ENCODE results near the gene DCLK2. TPM values are rescaled to one million over a fixed set of nuclear protein-coding genes. Genes with fewer than 3 reads are reported as not detected.

DCLK2 gene
- total RNA-seq, 2 donors from 2014 or later: 10.1 to 12.1 TPM

DNA sequence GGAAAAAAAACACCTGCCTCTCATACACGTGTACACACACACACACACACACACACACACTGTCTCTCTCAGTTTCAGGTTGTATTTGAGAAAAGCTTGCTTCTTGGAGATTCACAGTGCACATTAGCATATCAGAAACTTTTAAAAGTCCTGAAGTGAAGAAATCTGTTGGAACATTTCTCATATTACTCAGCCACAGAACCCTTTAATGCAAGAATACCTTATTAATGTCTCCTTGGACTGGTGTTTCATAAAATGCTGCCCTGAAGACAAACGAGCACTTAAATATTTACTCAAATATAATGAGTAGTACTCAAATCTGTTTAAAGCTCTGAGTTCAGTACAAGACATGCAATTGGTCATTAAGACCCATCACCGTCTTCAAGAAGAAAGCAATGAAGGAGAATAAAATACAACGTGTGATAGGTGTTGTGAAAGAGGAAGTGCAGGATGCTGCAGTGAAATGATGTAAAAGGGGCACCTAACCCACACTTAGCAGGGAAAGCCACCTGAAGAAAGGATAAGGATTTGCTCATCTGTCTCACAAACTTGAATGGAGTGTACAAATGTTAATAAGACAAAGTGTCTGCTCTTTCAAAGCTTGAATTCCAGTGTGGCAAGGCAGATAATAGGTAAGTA is 57.0 kb downstream of the DCLK2 start:
- TF ChIP-seq, protein P1, sequence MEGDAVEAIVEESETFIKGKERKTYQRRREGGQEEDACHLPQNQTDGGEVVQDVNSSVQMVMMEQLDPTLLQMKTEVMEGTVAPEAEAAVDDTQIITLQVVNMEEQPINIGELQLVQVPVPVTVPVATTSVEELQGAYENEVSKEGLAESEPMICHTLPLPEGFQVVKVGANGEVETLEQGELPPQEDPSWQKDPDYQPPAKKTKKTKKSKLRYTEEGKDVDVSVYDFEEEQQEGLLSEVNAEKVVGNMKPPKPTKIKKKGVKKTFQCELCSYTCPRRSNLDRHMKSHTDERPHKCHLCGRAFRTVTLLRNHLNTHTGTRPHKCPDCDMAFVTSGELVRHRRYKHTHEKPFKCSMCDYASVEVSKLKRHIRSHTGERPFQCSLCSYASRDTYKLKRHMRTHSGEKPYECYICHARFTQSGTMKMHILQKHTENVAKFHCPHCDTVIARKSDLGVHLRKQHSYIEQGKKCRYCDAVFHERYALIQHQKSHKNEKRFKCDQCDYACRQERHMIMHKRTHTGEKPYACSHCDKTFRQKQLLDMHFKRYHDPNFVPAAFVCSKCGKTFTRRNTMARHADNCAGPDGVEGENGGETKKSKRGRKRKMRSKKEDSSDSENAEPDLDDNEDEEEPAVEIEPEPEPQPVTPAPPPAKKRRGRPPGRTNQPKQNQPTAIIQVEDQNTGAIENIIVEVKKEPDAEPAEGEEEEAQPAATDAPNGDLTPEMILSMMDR (IDR thresholded peaks at IDR 0.05): no peak
- no peak for DNase-seq (ENCODE audit: low spot score)
- H3K9me3 ChIP-seq: no peaks in the 10 kb centered on the region
- no peaks in the 10 kb centered on the region for H3K36me3 ChIP-seq
- no peak overlapping the region for H3K4me3 ChIP-seq
- no peaks in the 10 kb centered on the region for H3K4me1 ChIP-seq
- H3K27me3 ChIP-seq: no peaks in the 10 kb centered on the region
- H3K27ac ChIP-seq: no peak overlapping the region

DNA sequence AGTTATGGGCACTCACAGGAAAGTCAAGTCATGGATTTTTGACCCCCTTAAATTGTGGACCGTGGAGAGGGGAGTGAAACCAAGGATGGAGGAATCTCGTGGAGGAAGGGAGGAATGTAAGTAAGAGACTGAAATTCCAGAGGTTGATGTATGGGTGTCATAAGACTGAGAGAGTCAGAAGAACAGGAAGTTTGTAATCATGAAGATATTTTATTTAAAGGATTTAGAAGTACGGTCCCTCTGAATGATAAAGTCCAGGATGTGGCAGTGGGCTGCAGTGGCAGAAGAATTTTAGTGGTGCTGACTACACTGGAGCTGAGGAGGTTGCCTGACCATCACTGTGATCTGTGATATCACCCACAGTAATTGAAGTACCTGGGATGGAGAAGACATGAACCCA is 57.8 kb downstream of the DCLK2 start:
- H3K4me3 ChIP-seq: no peak overlapping the region
- no peaks in the 10 kb centered on the region for H3K36me3 ChIP-seq
- H3K9me3 ChIP-seq: no peaks in the 10 kb centered on the region
- TF ChIP-seq, protein P1 (IDR thresholded peaks at IDR 0.05): no peak
- no peak overlapping the region for H3K27ac ChIP-seq
- peaks cover 0 to 3% of the 10 kb centered on the region in 2 donors for H3K4me1 ChIP-seq
- DNase-seq (ENCODE audit: low spot score): no peak
- no peaks in the 10 kb centered on the region for H3K27me3 ChIP-seq

DNA sequence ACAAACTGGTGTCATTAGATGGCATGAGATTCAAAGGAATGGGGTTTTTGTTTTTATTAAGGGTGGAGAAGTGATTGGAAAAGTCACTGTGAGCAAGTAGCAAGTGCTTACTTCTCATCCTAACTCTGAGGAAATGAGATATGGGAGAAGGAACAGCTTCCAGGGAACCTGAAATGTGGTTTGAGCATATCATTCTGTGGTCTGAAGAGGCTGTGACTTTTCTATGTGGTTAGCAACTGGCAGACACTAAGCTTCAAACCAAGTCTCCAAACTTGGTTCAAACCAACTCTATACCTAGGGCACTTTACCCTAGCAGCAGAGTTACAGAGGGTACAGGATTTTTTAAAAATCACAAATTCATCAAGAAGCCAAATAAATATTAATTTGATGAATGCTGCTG is 58.2 kb downstream of the DCLK2 start:
- no peak for DNase-seq (ENCODE audit: low spot score)
- Histone ChIP-seq H3K36me3 (no peaks in the 10 kb centered on the region), H3K27ac (no peak overlapping the region), H3K4me3 (no peak overlapping the region), H3K4me1 (peaks cover 0 to 7% of the 10 kb centered on the region in 2 donors), H3K9me3 (no peaks in the 10 kb centered on the region), H3K27me3 (no peaks in the 10 kb centered on the region)
- TF ChIP-seq, protein P1 (IDR thresholded peaks at IDR 0.05): no peak

DNA sequence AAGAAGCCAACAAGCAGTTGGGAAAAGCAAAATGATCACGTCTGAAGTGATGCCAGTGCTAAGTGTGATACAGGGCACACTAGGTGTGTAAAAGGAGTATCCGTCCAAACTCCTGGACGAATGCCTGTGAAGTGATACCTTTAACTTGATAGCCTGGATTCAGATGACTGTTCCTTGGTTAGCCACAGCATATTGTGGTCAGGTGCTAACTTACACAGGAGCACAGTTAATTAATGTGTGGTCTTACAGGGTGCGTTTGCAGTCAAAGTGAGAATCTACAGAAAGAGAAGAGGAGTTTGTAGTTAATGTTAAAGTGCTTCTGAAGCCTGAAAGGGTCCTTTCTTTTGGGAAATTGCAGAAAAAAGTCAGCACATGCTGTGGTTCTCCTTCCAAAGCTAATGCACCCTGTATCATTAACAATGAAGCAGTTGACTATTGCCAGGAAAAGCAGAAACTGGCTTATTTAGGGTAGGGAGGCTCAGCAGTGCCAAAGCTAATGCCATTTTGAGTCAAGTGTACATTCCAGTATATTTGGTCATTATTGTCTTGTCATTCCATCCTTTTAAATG is 61.1 kb downstream of the DCLK2 start:
- no peak for DNase-seq (ENCODE audit: low spot score)
- TF ChIP-seq, protein P1 (IDR thresholded peaks at IDR 0.05): no peak
- Histone ChIP-seq H3K9me3 (no peaks in the 10 kb centered on the region), H3K36me3 (no peaks in the 10 kb centered on the region), H3K4me3 (no peak overlapping the region), H3K4me1 (peaks cover 0 to 10% of the 10 kb centered on the region in 2 donors), H3K27me3 (no peaks in the 10 kb centered on the region), H3K27ac (no peak overlapping the region)

DNA sequence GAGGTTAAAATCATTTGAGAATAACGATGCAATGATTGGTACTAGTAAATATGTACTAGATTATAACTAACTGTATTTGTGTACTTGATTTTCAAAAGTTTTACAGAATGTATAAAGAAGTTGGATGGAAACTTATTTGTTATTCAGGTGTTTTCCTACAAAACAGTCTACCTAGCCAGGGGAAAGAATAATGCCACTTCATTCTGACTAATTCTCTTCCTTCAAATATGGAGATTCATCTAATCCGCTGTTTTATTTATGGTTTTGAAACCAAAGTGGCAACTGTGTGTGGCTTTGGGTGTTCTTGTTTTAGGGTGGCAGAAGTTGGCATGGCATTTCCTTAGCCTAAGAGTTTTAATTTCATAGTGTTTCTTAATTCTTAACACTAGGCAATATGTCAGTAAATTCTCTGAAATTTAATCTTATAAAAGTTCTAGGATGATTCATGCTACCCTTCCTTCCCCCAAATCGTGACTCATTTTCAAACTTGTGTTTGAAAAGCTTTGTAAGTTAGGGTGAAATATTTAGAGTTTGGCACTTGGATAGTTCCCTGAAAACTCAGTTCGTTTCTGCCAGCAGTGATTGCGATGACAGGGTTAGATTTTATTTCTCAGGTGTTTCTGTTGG is 62.6 kb downstream of the DCLK2 start:
- H3K9me3 ChIP-seq: no peaks in the 10 kb centered on the region
- no peak overlapping the region for H3K27ac ChIP-seq
- no peak for DNase-seq (ENCODE audit: low spot score)
- no peaks in the 10 kb centered on the region for H3K36me3 ChIP-seq
- H3K4me1 ChIP-seq: peaks cover 0 to 10% of the 10 kb centered on the region in 2 donors
- no peaks in the 10 kb centered on the region for H3K27me3 ChIP-seq
- TF ChIP-seq, protein P1 (IDR thresholded peaks at IDR 0.05): no peak
- H3K4me3 ChIP-seq: no peak overlapping the region
